H1 (cell line): ENCODE measurements around the gene NCK1. TPM values are rescaled to one million over a fixed set of nuclear protein-coding genes. Genes with fewer than 3 reads are reported as not detected.

Experiments
- BCL11A ChIP-seq, 2 experiments: IDR thresholded peaks; one replicate each; pipeline ENCODE4 v1.6.1; 2011; ENCODE audit warnings: low read depth in 2 of 2, low read length in 2 of 2, mild to moderate bottlenecking in 2 of 2
- CREB1 ChIP-seq: IDR thresholded peaks from 2 replicates; pipeline ENCODE4 v1.6.1; 2012; ENCODE audit warnings: inconsistent platforms
- FOSL1 ChIP-seq: IDR thresholded peaks from 2 replicates; pipeline ENCODE4 v1.6.1; 2011; ENCODE audit warnings: mild to moderate bottlenecking, low read depth, low read length, moderate library complexity; ENCODE audit not compliant: insufficient read depth
- HDAC6 ChIP-seq: IDR thresholded peaks from one replicate; pipeline ENCODE4 v1.7.1; 2012; ENCODE audit warnings: low read depth, mild to moderate bottlenecking, inconsistent platforms, low read length, moderate library complexity
- NANOG ChIP-seq: IDR thresholded peaks from 2 replicates; pipeline ENCODE4 v1.6.1; 2011; ENCODE audit warnings: low read length, low read depth, mild to moderate bottlenecking, inconsistent platforms; ENCODE audit not compliant: insufficient read depth, poor library complexity, severe bottlenecking
- RXRA ChIP-seq: IDR thresholded peaks from 2 replicates; pipeline ENCODE4 v1.6.1; 2011; ENCODE audit warnings: low read depth, mild to moderate bottlenecking, low read length, moderate library complexity; ENCODE audit not compliant: insufficient read depth
- TCF12 ChIP-seq: IDR thresholded peaks from 2 replicates; pipeline ENCODE4 v1.6.1; 2011; ENCODE audit warnings: low read depth, mild to moderate bottlenecking, low read length
- polyA plus RNA-seq, 7 experiments: library from polyadenylated mRNA; depleted of rRNA in 3 of 7; stranded (reverse) in 5 of 7; unstranded in 2 of 7; fragments of >200 nt in 5 of 7; fragments of 200-250 nt in 2 of 7; gene quantifications; 1 replicate in 5 of 7; 2 replicates in 1 of 7; 4 replicates in 1 of 7; pipeline versions ENCODE4 v1.2.1 to v1.2.3, GENCODE V29; 2011 to 2013; ENCODE audit warnings: missing spikeins in 2 of 7, mixed read lengths in 2 of 7
- total RNA-seq: library from RNA; stranded (reverse); fragmentation: NEBNext Ultra II Directional; extraction: Animal tissue kit (Norgen Biotek cat#: 25700); gene quantifications from 2 replicates; pipeline ENCODE4 v1.2.1, GENCODE V29; 2021

The NCK1 gene
- total and polyA plus RNA-seq, 2 of the 8 experiments (the other 6 are each of a cell fraction or from before 2014, with no cell fraction given) = 10.0 to 28.5 TPM

- TF ChIP-seq FOSL1 (no peak), TCF12 (no peak), BCL11A (IDR thresholded peaks at IDR 0.05; ENCODE audit: low read depth in 2 of 2, low read length in 2 of 2) (no peak), CREB1 (no peak), RXRA (no peak), HDAC6 (no peak), NANOG (no peak)
Measured at GRCh38 chr3:136949146-136949545, 87.1 kb downstream of the NCK1 start (continued).
